ENCODE measurements around the gene CCDC187.

The CCDC187 gene

DNA sequence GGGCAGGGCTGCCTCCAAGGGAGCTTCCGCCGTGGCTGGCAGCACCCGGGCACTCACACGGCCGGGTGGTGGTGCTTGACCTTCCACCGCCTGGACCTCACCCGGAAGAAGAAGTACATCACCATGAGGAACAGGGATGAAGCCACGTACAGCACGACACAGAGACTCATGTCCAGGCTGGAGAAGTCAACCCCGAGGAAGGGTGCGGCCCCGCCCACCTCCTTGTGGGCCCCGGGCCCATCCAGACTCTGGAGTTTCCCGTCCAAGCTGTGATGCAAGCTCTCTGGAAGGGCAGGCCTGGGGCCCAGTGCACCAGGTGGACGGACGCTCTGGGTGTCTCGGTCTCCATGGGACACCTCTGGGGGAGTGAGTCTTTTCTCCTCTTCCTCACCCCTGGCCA lies 95.2 kb downstream of the CCDC187 start:
- FAIRE-seq (no peak), DNase-seq (ENCODE audit: low spot score) (no peak)

DNA sequence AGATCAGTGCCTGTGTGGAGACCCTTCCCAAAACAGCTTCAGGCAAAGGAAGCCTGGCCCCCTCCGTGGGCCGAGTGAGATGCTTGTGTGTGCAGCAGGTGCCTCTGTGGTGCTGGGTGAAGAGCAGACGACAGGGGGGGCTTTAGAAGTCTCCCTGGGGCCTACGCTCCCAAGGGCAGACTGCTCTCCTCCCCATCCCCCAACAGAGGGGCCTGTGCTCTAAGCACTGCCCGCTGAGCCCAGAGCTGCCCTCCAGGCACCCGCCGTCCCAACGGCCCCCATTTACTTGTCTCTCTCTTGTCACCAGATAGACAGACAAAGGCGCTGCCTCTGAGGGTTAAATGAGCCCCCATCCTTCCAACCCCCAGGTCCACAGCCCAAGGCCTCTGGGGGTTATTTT lies 96.3 kb downstream of the CCDC187 start:
- no peak for DNase-seq (ENCODE audit: low spot score)
- no peak for FAIRE-seq

DNA sequence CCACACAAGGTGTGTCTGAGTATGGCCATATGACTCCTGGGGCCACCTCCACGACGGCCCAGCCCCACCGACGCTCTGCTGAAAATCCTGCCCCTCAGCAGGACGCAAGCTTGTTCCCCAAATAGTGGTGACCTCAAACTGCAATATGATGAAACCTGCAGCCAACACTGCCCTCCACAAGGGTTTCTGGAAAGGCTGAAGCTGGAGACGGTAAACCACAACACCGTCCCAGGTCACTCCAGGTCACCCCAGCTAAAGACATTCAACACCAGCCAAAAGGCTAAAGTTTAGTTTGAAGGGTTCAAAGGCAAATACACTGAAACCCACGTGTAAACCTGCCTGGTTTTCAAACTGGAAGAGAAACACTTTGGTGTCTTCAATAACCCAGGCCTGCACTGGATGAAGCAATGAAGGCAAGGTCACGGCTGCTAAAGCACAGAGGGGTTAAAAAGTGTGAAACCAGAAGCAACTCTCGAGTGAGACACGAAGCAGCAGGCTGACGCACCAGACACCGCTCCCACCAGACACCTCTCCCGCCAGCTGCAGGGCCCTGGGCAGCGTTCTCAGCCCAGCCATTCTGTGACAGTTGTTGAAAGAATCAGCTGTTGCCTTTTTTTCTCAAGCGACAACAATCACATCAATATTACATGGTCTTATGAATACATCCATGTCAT lies 97.2 kb downstream of the CCDC187 start:
- no peak for FAIRE-seq
- DNase-seq (ENCODE audit: low spot score): no peak

DNA sequence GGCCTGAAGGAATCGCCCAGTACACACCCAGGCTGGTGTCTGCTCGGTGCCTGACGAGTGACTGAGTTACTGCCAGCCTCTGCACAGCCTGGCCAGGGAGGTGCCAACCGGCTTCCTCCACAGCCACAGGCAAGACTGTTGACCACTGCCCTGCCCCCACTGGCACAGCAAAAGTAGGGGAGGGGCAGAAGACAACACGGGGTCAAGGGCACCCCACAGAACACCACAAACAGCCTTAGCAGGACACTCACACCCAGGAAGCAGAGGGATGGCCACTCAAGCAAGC lies 98.2 kb downstream of the CCDC187 start:
- no peak for DNase-seq (ENCODE audit: low spot score)
- no peak for FAIRE-seq

DNA sequence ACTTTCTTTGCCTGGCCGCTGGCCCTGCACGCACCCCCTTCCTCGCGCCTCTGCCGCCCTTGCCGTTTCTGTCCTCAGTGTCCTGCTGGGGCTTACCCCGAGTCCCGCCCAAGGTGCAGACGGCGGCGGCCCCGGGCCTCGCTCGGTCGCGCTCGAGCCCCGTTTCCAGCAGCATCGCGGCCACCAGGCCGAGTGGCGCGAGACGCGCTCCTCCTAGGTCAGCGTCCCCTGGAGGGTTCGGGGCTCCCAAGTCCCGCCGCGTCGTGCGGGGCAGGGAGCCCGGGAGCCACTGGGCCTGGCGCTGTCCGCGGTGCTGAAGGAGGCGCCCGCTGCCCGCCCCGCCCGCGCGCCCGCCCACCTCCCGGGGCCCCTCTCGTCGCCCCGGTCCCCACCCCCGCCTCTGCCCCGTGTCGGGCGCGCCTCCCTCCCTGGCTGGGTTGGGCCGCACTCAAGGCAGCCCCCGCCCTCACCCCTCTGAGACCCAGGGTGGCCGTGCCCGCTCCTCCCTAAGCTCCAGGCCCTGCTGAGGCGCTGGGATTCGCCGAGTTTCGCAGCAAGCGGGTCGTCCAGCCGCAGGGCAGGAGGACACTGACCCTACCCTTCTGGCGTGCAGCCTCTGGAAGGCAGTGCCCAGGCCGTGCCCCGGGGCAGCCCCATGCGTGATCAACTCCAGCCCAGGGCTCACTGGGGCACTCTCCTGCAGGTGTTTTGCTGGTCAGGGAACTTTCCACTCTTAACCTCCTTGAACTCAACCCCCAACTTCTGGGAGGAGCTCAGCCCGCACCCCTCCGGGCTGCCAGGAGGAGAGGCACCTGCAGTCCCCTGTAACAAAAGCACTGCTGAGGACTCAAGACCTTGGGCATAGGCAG lies 98.8 kb downstream of the CCDC187 start, which contains the start of gene LHX3:
TSS of gene LHX3 (minus strand) at position 291 of the 869 bp plus-strand sequence. CDS start at position 175, 116 bp downstream.
- DNase-seq (ENCODE audit: low spot score): no peak
- no peak for FAIRE-seq

DNA sequence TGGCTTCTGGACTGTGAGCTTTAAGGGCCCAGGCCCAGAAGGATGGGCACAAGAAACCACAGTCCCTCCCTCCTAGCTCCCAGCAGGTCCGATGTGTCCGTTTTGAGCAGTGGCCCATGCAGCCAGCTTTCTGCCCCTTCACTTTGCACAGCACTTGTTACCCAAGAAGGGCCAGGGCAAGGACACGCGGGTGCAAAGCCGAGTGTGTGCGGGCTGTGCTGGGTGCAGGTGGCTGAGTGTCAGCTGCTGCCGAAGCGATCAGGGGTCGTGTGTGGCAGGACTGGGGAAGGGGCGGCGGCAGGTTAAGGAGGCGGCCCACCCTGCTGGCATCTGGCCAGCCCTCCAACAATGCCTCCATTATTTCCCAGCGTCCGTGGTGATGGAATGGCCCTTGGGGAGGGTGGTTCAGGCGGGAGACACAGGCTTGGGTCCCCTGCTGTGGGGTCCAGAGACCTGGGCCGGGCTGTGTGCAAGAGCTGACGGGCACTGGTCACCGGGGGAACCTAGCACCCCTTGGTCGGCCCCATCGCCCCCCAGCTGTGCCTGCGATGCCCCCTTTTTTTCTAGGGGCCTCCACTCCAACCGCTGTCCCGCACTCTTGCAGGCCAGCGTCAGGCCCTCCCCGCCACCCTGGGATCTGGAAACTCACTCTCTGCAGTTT lies 99.6 kb downstream of the CCDC187 start:
- DNase-seq (ENCODE audit: low spot score) (no peak), FAIRE-seq (no peak)

DNA sequence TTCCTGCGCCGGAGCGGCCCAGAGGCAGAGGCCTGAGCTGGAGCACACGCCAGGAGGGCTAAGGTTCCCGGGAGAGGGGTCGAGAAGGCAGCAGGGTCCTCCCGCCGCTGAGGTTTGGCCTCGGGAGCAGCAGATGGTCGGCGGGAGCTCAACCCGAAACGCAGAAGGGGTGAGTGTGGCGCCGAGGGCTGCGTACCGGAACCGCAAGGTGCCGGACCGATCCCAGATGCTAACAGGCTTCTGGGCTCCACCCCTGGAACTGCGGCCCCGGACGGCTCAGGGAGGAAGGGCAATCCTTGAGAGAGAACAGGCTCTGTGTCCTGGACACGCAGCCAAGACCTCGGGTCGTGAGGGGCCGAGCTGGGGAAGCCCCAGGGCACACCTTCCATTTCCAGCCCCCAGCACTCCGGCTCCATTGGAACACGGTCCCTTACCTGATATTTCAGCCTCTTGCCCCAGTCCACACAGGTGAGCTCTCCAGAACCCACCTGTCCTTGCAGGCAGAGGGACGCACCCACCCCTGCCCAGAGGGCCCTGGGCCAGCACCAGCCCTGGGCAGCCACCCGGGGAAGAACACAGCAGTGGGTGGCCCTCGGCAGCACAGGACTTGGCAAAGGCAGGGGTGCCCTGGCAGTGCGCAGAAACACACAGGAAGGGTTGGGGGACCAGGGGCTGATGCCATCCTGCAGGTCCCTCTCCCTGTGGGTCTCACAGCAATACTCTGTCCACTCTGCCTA lies 100.3 kb downstream of the CCDC187 start:
- FAIRE-seq (no peak), DNase-seq (ENCODE audit: low spot score) (no peak)

DNA sequence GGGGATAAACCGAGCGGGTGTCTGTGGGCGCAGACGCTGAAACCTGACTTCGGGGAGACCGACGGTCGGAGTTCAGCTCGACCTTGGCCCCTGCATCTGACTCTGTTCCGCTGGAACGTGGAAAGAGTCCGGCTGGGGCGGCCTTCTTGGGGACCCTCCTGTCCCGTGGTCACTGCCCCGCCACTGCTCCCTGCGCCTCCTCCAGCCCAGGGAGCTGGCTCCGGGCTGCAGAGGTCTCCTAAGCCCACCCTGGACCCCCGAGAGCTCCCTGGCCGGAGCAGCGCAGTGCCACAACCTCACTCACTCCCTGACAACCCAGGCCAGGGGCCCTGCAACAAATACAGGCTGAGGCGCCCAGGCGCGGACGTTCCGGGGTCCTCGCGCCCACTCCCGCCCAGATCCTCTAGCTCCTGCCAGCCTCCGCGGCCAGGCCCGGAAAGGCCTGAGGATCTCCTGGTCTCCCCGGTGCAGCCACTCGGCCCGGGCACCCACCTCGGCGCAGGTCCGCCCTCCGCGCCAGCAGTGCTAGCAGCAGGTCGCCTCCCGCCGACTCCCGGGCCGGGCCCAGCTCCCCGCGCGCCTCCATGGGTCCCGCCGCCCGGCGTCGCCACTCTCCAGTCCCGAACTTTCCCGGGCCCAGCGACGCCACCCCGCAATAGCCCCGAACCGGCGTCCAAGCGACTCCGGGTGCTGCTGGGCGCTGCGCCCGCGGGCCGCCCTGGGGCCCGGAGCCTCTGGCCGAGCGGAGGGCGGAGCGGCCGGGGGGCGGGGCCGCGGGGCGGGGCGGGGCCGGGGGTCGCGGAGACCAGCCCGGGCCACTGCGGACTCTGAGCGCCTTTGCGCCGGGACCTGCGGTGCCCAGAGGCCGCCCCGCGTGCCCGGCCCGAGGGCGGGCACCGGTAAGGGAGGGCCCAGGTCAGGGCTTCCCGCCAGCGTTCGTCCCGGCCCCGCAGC lies 101.2 kb downstream of the CCDC187 start:
- FAIRE-seq (no peak), DNase-seq (ENCODE audit: low spot score) (no peak)

DNA sequence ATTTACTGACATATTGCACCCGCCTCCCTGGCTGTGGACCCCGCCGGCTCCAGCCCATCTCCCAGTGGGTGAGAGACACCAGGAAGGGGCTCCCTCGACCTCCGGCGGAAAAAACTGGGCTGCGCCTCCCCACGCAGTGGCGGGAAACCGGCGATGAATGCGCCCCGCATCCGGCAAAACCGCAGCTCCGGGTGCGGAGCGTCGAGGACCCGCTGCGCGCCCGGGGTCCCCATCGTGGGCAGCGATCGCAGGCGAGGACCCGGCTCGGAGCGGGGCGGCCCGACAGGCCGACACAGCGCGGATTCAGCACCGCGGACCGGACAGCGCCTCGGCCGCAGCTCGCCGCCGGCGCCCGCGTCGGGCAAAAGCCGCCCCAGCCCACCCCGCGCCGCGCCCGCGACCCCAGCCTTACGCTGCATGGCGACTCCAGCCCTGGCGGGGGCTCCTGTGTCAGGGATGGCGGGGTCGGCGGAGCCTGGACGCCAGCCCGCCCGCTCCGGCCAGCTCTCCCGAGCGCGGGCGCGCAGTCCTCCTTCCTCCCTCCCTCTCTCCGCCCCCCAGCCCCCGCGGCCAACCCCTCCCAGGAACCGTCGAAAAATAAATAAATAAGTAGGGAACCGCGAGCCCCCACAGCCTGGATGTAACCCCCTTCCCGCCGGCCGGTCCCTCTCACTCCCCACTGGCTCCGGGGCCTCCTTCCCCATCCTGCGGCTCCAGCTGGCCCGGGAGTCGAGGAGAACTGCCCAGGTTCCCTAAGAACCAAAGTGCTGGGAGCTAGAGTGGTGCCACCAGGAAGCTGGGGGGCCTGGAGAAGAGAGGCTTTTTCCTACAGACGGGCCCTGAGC lies 102.1 kb downstream of the CCDC187 start:
- no peak for DNase-seq (ENCODE audit: low spot score)

DNA sequence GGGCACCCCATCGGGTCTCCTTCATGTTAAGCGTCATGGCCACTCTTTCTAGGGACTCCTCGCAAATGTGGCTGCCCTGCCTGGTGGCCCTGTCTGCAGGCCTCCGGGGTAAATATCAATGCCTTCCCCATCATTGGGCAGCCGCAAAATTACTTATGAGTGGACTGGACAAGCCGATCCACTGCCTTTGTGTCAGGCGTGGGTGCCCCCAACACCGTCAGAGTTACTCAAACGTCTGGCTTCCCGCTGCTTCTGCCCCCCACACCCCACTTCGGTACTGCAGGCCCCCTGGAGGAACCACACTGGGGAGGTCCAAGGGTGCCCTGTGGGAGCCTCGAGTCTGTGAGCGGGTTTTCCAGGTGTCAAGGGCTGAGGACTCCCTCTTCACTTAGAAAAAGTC lies 102.7 kb downstream of the CCDC187 start:
- no peak for FAIRE-seq

More for the DNA sequence above, 102.1 kb downstream of the CCDC187 start:
- no peak for FAIRE-seq

DNA sequence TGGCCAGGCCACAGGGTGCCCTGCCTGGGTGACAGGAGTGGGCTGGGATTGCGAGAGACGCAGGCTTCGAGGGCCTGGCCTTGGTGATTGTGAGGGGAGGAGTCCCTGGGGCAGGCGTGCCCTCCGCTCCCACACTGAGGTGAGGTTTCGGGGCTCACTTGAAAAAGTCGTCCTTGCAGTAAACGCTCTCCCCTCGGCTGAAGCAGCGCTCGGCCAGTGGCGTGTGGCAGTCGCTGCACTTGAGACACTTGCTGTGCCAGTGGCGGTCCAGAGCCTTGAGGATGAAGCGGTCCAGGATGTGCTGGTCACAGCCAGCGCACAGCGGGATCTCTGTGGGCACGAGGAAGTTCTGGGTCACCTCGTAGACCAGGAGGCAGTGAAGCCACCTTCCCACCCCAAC lies 103.5 kb downstream of the CCDC187 start:
- FAIRE-seq (no peak), DNase-seq (ENCODE audit: low spot score) (no peak)

More for the DNA sequence above, 102.7 kb downstream of the CCDC187 start:
- no peak for DNase-seq (ENCODE audit: low spot score)

All from RCC 7860 (cell line).